Occipital lobe (tissue), 2 donors: Measurements from ENCODE around the gene C16orf95. TPM values are rescaled to one million over a fixed set of nuclear protein-coding genes. Genes with fewer than 3 reads are reported as not detected.

Experiments
- DNase-seq: peaks from one replicate; lab custom pipeline; 2025; lab: John Stamatoyannopoulos, UW
- total RNA-seq: library from RNA; depleted of rRNA; stranded (reverse); fragments of >200 nt; gene quantifications from one replicate; pipeline ENCODE4 v1.2.3, GENCODE V29; 2014

Gene C16orf95
- total RNA-seq, 1 donor from 2014 or later: 3.1 TPM

GRCh38 chr16:87317750-87318644 is 805 bp upstream of the C16orf95 start:
- no peak for DNase-seq

GRCh38 chr16:87316450-87316922 is 706 bp downstream of the C16orf95 start:
- DNase-seq: no peak

DNA sequence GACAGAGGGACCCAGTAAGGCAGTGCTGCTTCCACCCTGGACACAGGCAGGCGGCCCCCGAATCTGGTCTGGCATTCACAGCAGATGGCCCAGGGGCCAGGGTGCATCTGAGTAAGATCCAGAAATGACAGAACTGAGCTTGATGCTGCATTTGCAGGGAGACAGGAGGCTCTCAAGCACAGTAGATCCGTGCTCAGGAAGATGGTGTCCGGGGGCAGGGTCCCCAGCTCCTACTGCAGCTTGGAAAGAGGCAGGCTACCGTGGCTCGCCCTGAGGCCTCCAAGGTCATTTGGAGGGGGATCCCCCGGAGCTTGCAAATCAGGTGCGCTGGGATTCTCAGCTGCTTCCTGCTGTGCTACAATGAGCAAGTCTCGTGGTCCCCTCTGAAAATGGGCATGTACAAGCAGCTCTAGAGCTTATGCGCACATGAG is 2.2 kb downstream of the C16orf95 start:
- no peak for DNase-seq

- no peak for DNase-seq
Observed at GRCh38 chr16:87312008-87312407, 5.2 kb downstream of the C16orf95 start.

DNA sequence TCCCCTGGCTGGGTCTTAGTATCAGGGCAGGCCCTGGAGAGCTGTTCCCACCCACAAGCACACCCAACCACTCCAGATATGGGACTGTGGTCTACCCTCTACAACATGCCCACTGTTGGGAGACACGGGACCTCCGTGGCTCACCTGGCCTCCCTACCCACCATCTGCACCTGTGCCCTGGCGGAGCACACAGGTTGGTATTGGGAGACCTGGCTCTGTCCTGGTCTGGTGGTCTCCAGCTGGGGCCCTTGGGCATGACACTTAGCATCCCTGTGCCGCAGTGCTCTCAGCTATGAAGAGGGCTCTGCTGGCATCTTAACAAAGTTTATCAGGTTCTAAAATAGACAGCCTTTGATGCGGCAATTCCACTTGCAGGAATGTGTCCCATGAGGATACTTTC is 5.8 kb downstream of the C16orf95 start:
- DNase-seq: no peak

- DNase-seq: no peak
Observed at GRCh38 chr16:87310610-87311009, 6.6 kb downstream of the C16orf95 start.

GRCh38 chr16:87309620-87310525 is 7.3 kb downstream of the C16orf95 start:
- no peak for DNase-seq

DNA sequence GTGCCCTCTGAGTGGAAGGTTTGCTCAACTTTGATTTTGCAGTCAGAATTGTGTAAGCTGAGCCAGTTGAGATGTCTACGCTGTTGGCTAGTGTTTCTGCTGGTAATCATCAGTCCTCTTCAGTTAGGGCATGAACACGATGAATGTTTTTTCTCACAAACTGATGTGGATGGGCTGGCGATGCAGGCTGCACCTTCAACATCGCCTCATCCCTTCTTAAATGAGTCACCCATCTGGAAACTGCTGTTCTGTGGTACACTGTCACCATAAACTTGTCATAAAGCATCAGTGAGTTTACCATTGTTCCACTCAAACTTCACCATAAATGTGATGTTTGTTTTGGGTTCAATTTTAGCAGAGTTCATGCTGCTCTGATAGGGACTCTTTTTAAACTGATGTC is 8.4 kb downstream of the C16orf95 start:
- no peak for DNase-seq

DNA sequence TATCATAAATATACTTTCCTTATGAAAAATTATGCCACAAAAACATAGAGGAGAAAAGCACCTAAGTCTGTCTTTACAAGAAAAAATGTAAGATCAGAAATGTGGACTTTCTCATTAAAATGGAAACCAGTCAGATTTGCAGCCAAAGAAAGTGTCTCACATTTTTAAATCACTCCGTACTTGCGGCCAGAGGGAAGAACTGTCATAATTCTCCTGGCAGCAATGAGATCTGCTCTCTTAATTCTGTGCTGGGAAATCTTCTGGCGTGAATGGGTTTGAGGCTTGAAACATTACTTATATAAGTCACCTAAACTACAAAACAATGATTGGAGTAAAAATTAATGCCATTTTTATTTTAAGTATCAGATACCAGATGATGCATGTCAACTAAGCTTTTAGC is 10.7 kb downstream of the C16orf95 start:
- DNase-seq: no peak

- DNase-seq: no peak
Observed at GRCh38 chr16:87305505-87306391, 11.4 kb downstream of the C16orf95 start.

DNA sequence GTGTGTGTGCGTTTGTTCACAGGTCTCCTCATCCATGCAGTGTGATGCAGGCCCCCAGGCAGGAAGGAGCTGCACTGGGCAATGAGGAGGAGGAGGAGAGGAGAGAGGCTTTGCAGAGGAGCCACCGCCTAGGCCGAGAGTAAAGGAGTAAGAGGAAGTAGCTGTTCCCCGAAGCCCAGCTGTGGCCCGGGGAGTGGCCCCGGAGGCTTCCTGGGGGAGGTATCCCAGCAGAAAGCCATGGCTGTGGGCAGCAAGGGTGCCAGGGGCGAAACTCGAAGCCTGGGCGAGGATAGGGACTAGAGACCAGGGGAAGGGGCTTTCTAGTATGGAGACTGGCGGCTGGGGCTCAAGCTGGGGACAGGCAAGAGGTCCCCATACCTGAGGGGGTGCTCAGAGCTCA is 12.2 kb downstream of the C16orf95 start:
- DNase-seq: no peak

DNA sequence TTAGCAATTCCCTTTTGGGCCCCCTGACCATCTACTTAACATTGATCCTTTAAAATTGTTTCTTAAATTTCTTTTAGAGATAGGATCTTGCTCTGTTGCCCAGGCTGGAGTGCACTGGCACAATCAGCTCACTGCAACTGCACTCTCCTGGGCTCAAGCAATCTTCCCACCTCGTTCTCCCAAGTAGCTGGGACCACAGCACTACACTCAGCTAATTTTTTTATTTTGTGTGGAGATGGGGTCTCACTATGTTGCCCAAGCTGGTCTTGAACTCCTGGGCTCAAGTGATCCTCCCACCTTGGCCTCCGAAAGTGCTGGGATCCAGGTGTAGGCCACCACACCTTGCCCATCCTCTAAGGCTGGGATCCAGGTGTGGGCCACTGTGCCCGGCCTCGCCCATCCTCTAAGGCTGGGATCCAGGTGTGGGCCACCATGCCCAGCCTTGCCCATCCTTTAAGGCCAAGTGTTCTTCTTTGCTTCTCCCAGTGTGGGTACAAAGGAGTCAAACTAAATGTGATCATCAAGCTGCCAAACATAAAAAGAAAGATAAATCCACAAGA is 13.2 kb downstream of the C16orf95 start:
- no peak for DNase-seq

GRCh38 chr16:87303431-87303930 is 13.7 kb downstream of the C16orf95 start:
- DNase-seq: no peak

- no peak for DNase-seq
Observed at GRCh38 chr16:87298857-87299465, 18.2 kb downstream of the C16orf95 start.

DNA sequence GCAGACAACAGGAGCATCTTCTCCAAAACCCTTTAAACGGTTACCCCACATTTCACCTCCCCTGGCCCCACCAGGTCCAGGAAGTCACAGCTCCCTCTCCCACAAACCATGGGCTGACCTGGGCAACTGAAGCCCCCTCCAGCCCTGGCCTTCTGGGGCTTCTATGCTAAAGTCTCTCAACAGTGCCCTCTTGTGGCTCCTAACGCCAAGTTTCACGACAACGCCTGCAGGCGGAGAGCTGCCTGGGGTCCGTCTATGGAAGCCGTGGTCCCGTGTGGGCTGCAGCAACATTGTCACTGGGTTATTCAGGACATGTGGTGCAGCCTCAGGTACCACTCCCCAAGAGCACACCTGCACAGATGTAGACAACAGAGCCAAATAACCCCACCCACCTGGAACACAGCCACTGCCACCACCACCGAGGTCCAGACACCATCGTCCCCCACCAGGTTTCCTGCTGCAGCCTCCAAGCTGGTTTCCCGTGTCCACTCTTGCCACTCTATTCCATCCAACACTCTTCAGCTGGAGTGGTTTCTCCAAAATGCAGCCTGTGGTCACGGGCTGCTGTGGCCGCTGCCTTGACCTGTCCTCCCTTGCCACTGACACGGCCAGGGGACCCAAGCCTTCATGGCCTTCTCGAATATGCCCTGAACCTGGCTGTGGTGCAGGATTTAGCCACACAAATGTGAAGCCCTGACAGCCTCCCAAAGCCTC is 19.1 kb downstream of the C16orf95 start:
- DNase-seq: no peak

- no peak for DNase-seq
Observed at GRCh38 chr16:87297407-87297806, 19.8 kb downstream of the C16orf95 start.

GRCh38 chr16:87295661-87296531 is 21.3 kb downstream of the C16orf95 start:
- DNase-seq: no peak

- DNase-seq: no peak
Observed at GRCh38 chr16:87295259-87295658, 21.9 kb downstream of the C16orf95 start.

- DNase-seq: no peak
Observed at GRCh38 chr16:87293990-87294389, 23.2 kb downstream of the C16orf95 start.
